ENCODE results near the gene MDH1B.

GRCh38 chr2:206708286-206708685, 56.8 kb downstream of the MDH1B start:
- TF ChIP-seq, protein P1, sequence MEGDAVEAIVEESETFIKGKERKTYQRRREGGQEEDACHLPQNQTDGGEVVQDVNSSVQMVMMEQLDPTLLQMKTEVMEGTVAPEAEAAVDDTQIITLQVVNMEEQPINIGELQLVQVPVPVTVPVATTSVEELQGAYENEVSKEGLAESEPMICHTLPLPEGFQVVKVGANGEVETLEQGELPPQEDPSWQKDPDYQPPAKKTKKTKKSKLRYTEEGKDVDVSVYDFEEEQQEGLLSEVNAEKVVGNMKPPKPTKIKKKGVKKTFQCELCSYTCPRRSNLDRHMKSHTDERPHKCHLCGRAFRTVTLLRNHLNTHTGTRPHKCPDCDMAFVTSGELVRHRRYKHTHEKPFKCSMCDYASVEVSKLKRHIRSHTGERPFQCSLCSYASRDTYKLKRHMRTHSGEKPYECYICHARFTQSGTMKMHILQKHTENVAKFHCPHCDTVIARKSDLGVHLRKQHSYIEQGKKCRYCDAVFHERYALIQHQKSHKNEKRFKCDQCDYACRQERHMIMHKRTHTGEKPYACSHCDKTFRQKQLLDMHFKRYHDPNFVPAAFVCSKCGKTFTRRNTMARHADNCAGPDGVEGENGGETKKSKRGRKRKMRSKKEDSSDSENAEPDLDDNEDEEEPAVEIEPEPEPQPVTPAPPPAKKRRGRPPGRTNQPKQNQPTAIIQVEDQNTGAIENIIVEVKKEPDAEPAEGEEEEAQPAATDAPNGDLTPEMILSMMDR (IDR thresholded peaks at IDR 0.05; ENCODE audit: insufficient read depth, low read length), result no peak
- no peak for TF ChIP-seq POLR2AphosphoS5 (IDR thresholded peaks at IDR 0.05; ENCODE audit: low read depth)
- TF ChIP-seq GABPA (IDR thresholded peaks at IDR 0.05; ENCODE audit: low read depth), result no peak
- no peak for TF ChIP-seq SPI1 (IDR thresholded peaks at IDR 0.05; ENCODE audit: borderline replicate concordance, low read depth)
